GM12892 (cell line): ENCODE measurements around the gene LAG3.

Experiments used
- POLR2A ChIP-seq: IDR thresholded peaks from 2 replicates; pipeline ENCODE4 v1.6.1; 2011; ENCODE audit warnings: low read depth, low read length, control low read depth
- POLR2AphosphoS5 ChIP-seq: IDR thresholded peaks from 2 replicates; pipeline ENCODE4 v1.6.1; 2011; ENCODE audit warnings: low read depth, low read length, control low read depth
- TAF1 ChIP-seq: IDR thresholded peaks from 2 replicates; pipeline ENCODE4 v1.6.1; 2011; ENCODE audit warnings: low read depth, mild to moderate bottlenecking, control low read depth, low read length, borderline replicate concordance

GRCh38 chr12:6722863-6723262 lies 49.5 kb upstream of the LAG3 start:
- TF ChIP-seq POLR2AphosphoS5 (no peak), POLR2A (no peak), TAF1 (no peak)
